Activated CD4-positive, alpha-beta T cell treated with anti-CD3 and anti-CD28 coated beads, Interleukin-2, Interleukin-6, amounts not matched to agents 100 ng/mL and 50 ng/mL, durations not matched to agents 16 hours and 8 hours (primary cell): ENCODE measurements around the gene TRMT10B.
A peak's percentile ranks its signal among the peaks of the same experiment; 100 is the strongest.
"Not testable (repeated sequence)": the region's sequence is repeated elsewhere in the genome, so short reads cannot be mapped to it uniquely, and the experiment has no call there.

ENCODE experiments used
- DNase-seq: peaks from one replicate; pipeline ENCODE4 v3.0.0-alpha.2; 2020

TRMT10B gene

GRCh38 chr9:37753489-37754190, at the start of gene TRMT10B:
Gene TRMT10B (plus strand): TSS chr9:37753805. CDS start chr9:37761932, 8,127 bp downstream.
- peak; percentile 87 for DNase-seq

- DNase-seq: no peak
Measured at GRCh38 chr9:37705787-37706186, 47.8 kb upstream of the TRMT10B start.

- peak; percentile 19 for DNase-seq
Measured at GRCh38 chr9:37706290-37706689, 47.3 kb upstream of the TRMT10B start.

- DNase-seq: no peak
Measured at GRCh38 chr9:37707748-37708147, 45.9 kb upstream of the TRMT10B start.

GRCh38 chr9:37710046-37710445, 43.6 kb upstream of the TRMT10B start:
- no peak for DNase-seq

- DNase-seq: no peak
Measured at GRCh38 chr9:37715260-37715659, 38.3 kb upstream of the TRMT10B start.

GRCh38 chr9:37715991-37716505, 37.6 kb upstream of the TRMT10B start:
- no peak for DNase-seq

- DNase-seq: no peak
Measured at GRCh38 chr9:37719526-37719925, 34.1 kb upstream of the TRMT10B start.

GRCh38 chr9:37727013-37727412, 26.6 kb upstream of the TRMT10B start:
- no peak for DNase-seq

- DNase-seq: no peak
Measured at GRCh38 chr9:37729499-37729898, 24.1 kb upstream of the TRMT10B start.

- DNase-seq: no peak
Measured at GRCh38 chr9:37730256-37730655, 23.3 kb upstream of the TRMT10B start.

- DNase-seq: no peak
Measured at GRCh38 chr9:37730839-37731238, 22.8 kb upstream of the TRMT10B start.

GRCh38 chr9:37732086-37732741, 21.4 kb upstream of the TRMT10B start:
- no peak for DNase-seq

GRCh38 chr9:37732952-37733351, 20.7 kb upstream of the TRMT10B start:
- DNase-seq: no peak

GRCh38 chr9:37739222-37739621, 14.4 kb upstream of the TRMT10B start:
- DNase-seq: no peak

- no peak for DNase-seq
Measured at GRCh38 chr9:37740128-37740527, 13.5 kb upstream of the TRMT10B start.

- no peak for DNase-seq
Measured at GRCh38 chr9:37740631-37741328, 12.8 kb upstream of the TRMT10B start.

- DNase-seq: no peak
Measured at GRCh38 chr9:37745970-37746369, 7.6 kb upstream of the TRMT10B start.

GRCh38 chr9:37746448-37747270, 6.9 kb upstream of the TRMT10B start:
- DNase-seq: no peak

- DNase-seq: peak; percentile 75
Measured at GRCh38 chr9:37747271-37747753, 6.3 kb upstream of the TRMT10B start.

- no peak for DNase-seq
Measured at GRCh38 chr9:37749129-37749528, 4.5 kb upstream of the TRMT10B start.

GRCh38 chr9:37751186-37751585, 2.4 kb upstream of the TRMT10B start:
- DNase-seq: no peak

- DNase-seq: not testable (repeated sequence)
Measured at GRCh38 chr9:37751704-37752103, 1.9 kb upstream of the TRMT10B start.
